CD4-positive, alpha-beta T cell (primary cell): Measurements from ENCODE around the gene ACAD11. TPM values are rescaled to one million over a fixed set of nuclear protein-coding genes. Genes with fewer than 3 reads are reported as not detected.
A peak's percentile ranks its signal among the peaks of the same experiment; 100 is the strongest.

Source experiments
- ATAC-seq: fragments of 200-7000 bp; cut with Tn5 transposase; one replicate; pipeline ENCODE4 v1.10.0; 2022; ENCODE audit warnings: mild to moderate bottlenecking; ENCODE audit not compliant: poor library complexity
- CTCF ChIA-PET: fragments of 350-600 bp; sonication (Branson Sonifier 250); formaldehyde crosslinking; loops from one replicate; lab custom pipeline; 2021; ENCODE audit warnings: antibody characterized with exemption, inconsistent platforms; lab: Charles Lee
- POLR2A ChIA-PET: fragments of 350-600 bp; sonication (Branson Sonifier 250); formaldehyde crosslinking; loops from one replicate; lab custom pipeline; 2021; ENCODE audit warnings: antibody characterized with exemption, inconsistent platforms; lab: Charles Lee
- DNase-seq, 14 experiments: peaks; one replicate each; pipeline ENCODE4 v3.0.0-alpha.2; 2013 to 2020; ENCODE audit warnings: mixed read lengths in 2 of 14
- H3K27ac ChIP-seq, 2 donors: one replicate each; pipeline versions ENCODE4 v1.5.1 to v1.7.0; 2013; ENCODE audit warnings: low read length in 2 of 2, low read depth in 1 of 2, mild to moderate bottlenecking in 1 of 2
- H3K27me3 ChIP-seq, 2 experiments: 1 replicate in 1 of 2; 2 replicates in 1 of 2; pipeline versions ENCODE4 v1.6.1 to v1.7.0; 2013; ENCODE audit warnings: low read length in 2 of 2, control low read depth in 1 of 2, mild to moderate bottlenecking in 1 of 2, moderate library complexity in 1 of 2; ENCODE audit not compliant: insufficient read depth in 2 of 2, control insufficient read depth in 1 of 2
- H3K36me3 ChIP-seq: one replicate; pipeline ENCODE4 v1.6.1; 2013; ENCODE audit warnings: low read length, control low read depth; ENCODE audit not compliant: insufficient read depth
- H3K4me1 ChIP-seq: one replicate; pipeline ENCODE4 v1.6.1; 2013; ENCODE audit warnings: low read length, control low read depth; ENCODE audit not compliant: insufficient read depth
- H3K4me3 ChIP-seq: one replicate; pipeline ENCODE4 v1.5.1; 2013; ENCODE audit warnings: mild to moderate bottlenecking, low read length, moderate library complexity
- H3K9me3 ChIP-seq, 2 experiments: 1 replicate in 1 of 2; 2 replicates in 1 of 2; pipeline versions ENCODE4 v1.6.1 to v1.7.0; 2013; ENCODE audit warnings: low read length in 2 of 2, mild to moderate bottlenecking in 2 of 2, control low read depth in 1 of 2, moderate library complexity in 1 of 2; ENCODE audit not compliant: control insufficient read depth in 1 of 2, insufficient read depth in 1 of 2
- H3K27ac Mint-ChIP-seq: one replicate; pipeline ENCODE4 v1.8.0; 2020; ENCODE audit warnings: mixed read lengths
- H3K27me3 Mint-ChIP-seq: one replicate; pipeline ENCODE4 v1.8.0; 2021; ENCODE audit warnings: mixed read lengths
- H3K36me3 Mint-ChIP-seq: one replicate; pipeline ENCODE4 v1.8.0; 2021; ENCODE audit warnings: low read depth, mixed read lengths
- H3K4me1 Mint-ChIP-seq: one replicate; pipeline ENCODE4 v1.8.0; 2021; ENCODE audit warnings: low read depth, mixed read lengths
- H3K4me3 Mint-ChIP-seq: one replicate; pipeline ENCODE4 v1.8.0; 2020; ENCODE audit warnings: mild to moderate bottlenecking, mixed read lengths
- H3K9me3 Mint-ChIP-seq: one replicate; pipeline ENCODE4 v1.8.0; 2020; ENCODE audit warnings: mixed read lengths
- CTCF ChIP-seq: fragments of 200-600 bp; IDR thresholded peaks from one replicate; pipeline ENCODE4 v1.8.0; 2022; ENCODE audit warnings: antibody characterized with exemption, mild to moderate bottlenecking
- intact Hi-C, 2 experiments: fragments of 100-400 bp; cut with DNase I in 1 of 2; cut with micrococcal nuclease in 1 of 2; formaldehyde crosslinking; loops; one replicate each; pipeline versions ENCODE4 v1.15.1 to v1.9.0; 2023 to 2025; cut with DNase I, micrococcal nuclease
- polyA plus RNA-seq, 2 donors: library from polyadenylated mRNA; unstranded; fragments of 120-200 nt; gene quantifications; one replicate each; pipeline ENCODE4 v1.2.1, GENCODE V29; 2013
- total RNA-seq, 174 experiments: library from RNA in 2 of 174; stranded (reverse) in 2 of 174; gene quantifications; one replicate each; pipeline ENCODE4 v1.2.3 and lab custom pipeline; 2021 to 2026

The ACAD11 gene, protein sequence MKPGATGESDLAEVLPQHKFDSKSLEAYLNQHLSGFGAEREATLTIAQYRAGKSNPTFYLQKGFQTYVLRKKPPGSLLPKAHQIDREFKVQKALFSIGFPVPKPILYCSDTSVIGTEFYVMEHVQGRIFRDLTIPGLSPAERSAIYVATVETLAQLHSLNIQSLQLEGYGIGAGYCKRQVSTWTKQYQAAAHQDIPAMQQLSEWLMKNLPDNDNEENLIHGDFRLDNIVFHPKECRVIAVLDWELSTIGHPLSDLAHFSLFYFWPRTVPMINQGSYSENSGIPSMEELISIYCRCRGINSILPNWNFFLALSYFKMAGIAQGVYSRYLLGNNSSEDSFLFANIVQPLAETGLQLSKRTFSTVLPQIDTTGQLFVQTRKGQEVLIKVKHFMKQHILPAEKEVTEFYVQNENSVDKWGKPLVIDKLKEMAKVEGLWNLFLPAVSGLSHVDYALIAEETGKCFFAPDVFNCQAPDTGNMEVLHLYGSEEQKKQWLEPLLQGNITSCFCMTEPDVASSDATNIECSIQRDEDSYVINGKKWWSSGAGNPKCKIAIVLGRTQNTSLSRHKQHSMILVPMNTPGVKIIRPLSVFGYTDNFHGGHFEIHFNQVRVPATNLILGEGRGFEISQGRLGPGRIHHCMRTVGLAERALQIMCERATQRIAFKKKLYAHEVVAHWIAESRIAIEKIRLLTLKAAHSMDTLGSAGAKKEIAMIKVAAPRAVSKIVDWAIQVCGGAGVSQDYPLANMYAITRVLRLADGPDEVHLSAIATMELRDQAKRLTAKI
- total RNA-seq (10 to 100 TPM; 26.6 to 27.9 TPM), total RNA-seq (lab: John Stamatoyannopoulos, UW) (1.2 to 9.9 (median 3.6) reads per million in 172 experiments)
- polyA plus RNA-seq (2013, experiment 1 of 2), result 17.2 TPM
- 22.3 TPM for polyA plus RNA-seq (2013, experiment 2 of 2)

GRCh38 chr3:132659365-132660051, at the start of gene ACAD11:
Gene ACAD11, minus strand, starts transcription at chr3:132659809. Its CDS starts 58 bp downstream, at chr3:132659751.
- H3K9me3 Mint-ChIP-seq, result no peaks in the 10 kb centered on the region
- no peaks in the 10 kb centered on the region for H3K9me3 ChIP-seq
- peak within 1 kb of the TSS; percentile 100 for H3K4me3 Mint-ChIP-seq
- ChIA-PET CTCF (interaction anchor here (1.3 to 1.8 kb wide), 4 partner anchors 11 to 17 kb away, joined by 3 to 6 read pairs (median 4); no protein-coding TSS in a partner anchor), POLR2A (interaction anchor here (0.8 to 1.4 kb wide), 3 partner anchors 13 to 24 kb away, joined by 3 to 8 read pairs (median 4); no protein-coding TSS in a partner anchor)
- DNase-seq (peak in 13 of 14 experiments; percentile 2 to 59 (median 13)), ATAC-seq (peak; percentile 16)
- TF ChIP-seq CTCF, result peak; percentile 40
- peaks cover 24% of the 10 kb centered on the region for H3K36me3 Mint-ChIP-seq
- H3K27me3 ChIP-seq, result no peaks in the 10 kb centered on the region
- H3K36me3 ChIP-seq, result no peaks in the 10 kb centered on the region
- H3K27me3 Mint-ChIP-seq, result no peaks in the 10 kb centered on the region
- H3K27ac ChIP-seq, result peak within 1 kb of the TSS; percentile 41 to 62
- intact Hi-C loops, result loop anchor here in 1 of 2 experiments (5.0 to 10.0 kb wide), 6 partner anchors 58 to 1828 kb away; partner anchors contain the start of genes ANAPC13, CDV3, CEP63 and DNAJC13
- peak within 1 kb of the TSS; percentile 93 for H3K4me3 ChIP-seq
- H3K27ac Mint-ChIP-seq, result peak within 1 kb of the TSS; percentile 98
- peaks cover 8% of the 10 kb centered on the region for H3K4me1 ChIP-seq
- H3K4me1 Mint-ChIP-seq, result peaks cover 77% of the 10 kb centered on the region

DNA sequence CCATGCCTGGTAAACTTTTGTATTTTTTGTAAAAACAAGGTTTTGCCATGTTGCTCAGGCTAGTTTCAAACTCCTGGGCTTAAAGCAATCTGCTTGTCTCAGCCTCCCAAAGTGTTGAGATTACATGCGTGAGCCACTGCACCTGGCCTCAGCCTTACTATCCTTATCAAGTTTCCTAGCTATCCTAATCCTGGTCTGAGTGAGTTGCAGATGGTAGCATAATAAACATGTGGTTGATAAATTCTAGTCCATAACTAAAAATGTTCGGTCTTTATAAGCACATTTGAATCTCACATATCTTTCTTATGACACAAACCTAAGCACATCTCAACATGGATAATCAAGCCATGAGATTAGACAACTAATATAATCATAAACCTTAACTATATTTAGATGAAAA, 44.1 kb upstream of the ACAD11 start:
- intact Hi-C loops, result no loop called here
- no peaks in the 10 kb centered on the region for H3K4me1 ChIP-seq
- no peaks in the 10 kb centered on the region for H3K27me3 ChIP-seq
- Mint-ChIP-seq H3K27me3 (no peaks in the 10 kb centered on the region), H3K4me3 (no peak overlapping the region), H3K36me3 (peaks cover 91% of the 10 kb centered on the region), H3K4me1 (peaks cover 7% of the 10 kb centered on the region), H3K27ac (no peak overlapping the region), H3K9me3 (no peaks in the 10 kb centered on the region)
- DNase-seq (no peak), ATAC-seq (no peak)
- H3K27ac ChIP-seq, result no peak overlapping the region
- no peak for TF ChIP-seq CTCF
- no peaks in the 10 kb centered on the region for H3K9me3 ChIP-seq
- peaks cover 76% of the 10 kb centered on the region for H3K36me3 ChIP-seq
- H3K4me3 ChIP-seq, result no peak overlapping the region
- ChIA-PET CTCF (no interaction called here), POLR2A (no interaction called here)

- Histone ChIP-seq H3K27ac (no peak overlapping the region), H3K9me3 (no peaks in the 10 kb centered on the region), H3K4me1 (no peaks in the 10 kb centered on the region), H3K4me3 (no peak overlapping the region), H3K36me3 (peaks cover 80% of the 10 kb centered on the region), H3K27me3 (no peaks in the 10 kb centered on the region)
- ChIA-PET POLR2A (no interaction called here), CTCF (no interaction called here)
- DNase-seq (no peak), ATAC-seq (no peak)
- Mint-ChIP-seq H3K27ac (no peak overlapping the region), H3K9me3 (no peaks in the 10 kb centered on the region), H3K36me3 (peaks cover 83% of the 10 kb centered on the region), H3K27me3 (no peaks in the 10 kb centered on the region), H3K4me3 (no peak overlapping the region), H3K4me1 (no peaks in the 10 kb centered on the region)
- intact Hi-C loops, result loop anchor here in 1 of 2 experiments (10.0 kb wide), 1 partner anchor 191 kb away; no protein-coding TSS in a partner anchor
- no peak for TF ChIP-seq CTCF
Observed at GRCh38 chr3:132695422-132695821, 35.8 kb upstream of the ACAD11 start.
